ENCODE measurements around the gene BCKDHB. TPM values are rescaled to one million over a fixed set of nuclear protein-coding genes. Genes with fewer than 3 reads are reported as not detected.

Gene BCKDHB
- polyA plus RNA-seq, 1 of the 3 experiments (the other 2 are of a cell fraction) = 19.9 TPM

GRCh38 chr6:80341330-80341729, 234.9 kb downstream of the BCKDHB start:
- POLR2A ChIA-PET = no interaction called here
- Histone ChIP-seq H3K4me3 (ENCODE audit: low read depth in 2 of 2, low read length in 1 of 2) (no peak overlapping the region), H3K27ac (ENCODE audit: low read depth in 2 of 2, low read length in 1 of 2) (no peak overlapping the region), H3K4me1 (ENCODE audit: control insufficient read depth in 1 of 2, insufficient read depth in 2 of 2, low read depth in 1 of 2, low read length in 1 of 2) (no peaks in the 10 kb centered on the region; a peak in 3 of 4 replicates), H3K4me2 (no peak overlapping the region), H3K36me3 (replicated peaks in 1 of 2; ENCODE audit: control insufficient read depth in 1 of 2, insufficient read depth in 2 of 2, low read length in 1 of 2) (peaks cover 0 to 2% of the 10 kb centered on the region in 2 experiments), H3K9ac (no peak overlapping the region), H3K79me2 (ENCODE audit: insufficient read depth) (no peaks in the 10 kb centered on the region), H2AFZ (ENCODE audit: low read depth) (no peak overlapping the region), H3K9me2 (no peaks in the 10 kb centered on the region), H4K20me1 (ENCODE audit: insufficient read depth) (no peaks in the 10 kb centered on the region), H3F3A (replicated peaks; ENCODE audit: insufficient read depth) (peaks cover 3% of the 10 kb centered on the region), H3K9me3 (no peaks in the 10 kb centered on the region), H3K27me3 (ENCODE audit: insufficient read depth) (no peaks in the 10 kb centered on the region)
- CTCF ChIA-PET = no interaction called here
- no peak for DNase-seq
- TF ChIP-seq POLR2AphosphoS5 (IDR thresholded peaks at IDR 0.05; ENCODE audit: low read depth, low read length) = no peak
- WGBS (ENCODE audit: low lambda C conversion rate) = 45% methylated on average over 4 of the region's 4 CpGs

GRCh38 chr6:80343511-80343910, 237.0 kb downstream of the BCKDHB start:
- WGBS (ENCODE audit: low lambda C conversion rate) = 84% methylated on average over 2 of the region's 2 CpGs
- no peaks in the 10 kb centered on the region for H3K9me3 ChIP-seq
- H3K36me3 ChIP-seq (replicated peaks in 1 of 2; ENCODE audit: control insufficient read depth in 1 of 2, insufficient read depth in 2 of 2, low read length in 1 of 2) = peaks cover 0 to 2% of the 10 kb centered on the region in 2 experiments
- H3K27me3 ChIP-seq (ENCODE audit: insufficient read depth) = no peaks in the 10 kb centered on the region
- ChIA-PET CTCF (no interaction called here), POLR2A (no interaction called here)
- DNase-seq = no peak
- TF ChIP-seq TAF1 (IDR thresholded peaks at IDR 0.05; ENCODE audit: borderline replicate concordance, low read depth, low read length) (no peak), CTCF (IDR thresholded peaks at IDR 0.05) (no peak), EZH2phosphoT487 (IDR thresholded peaks at IDR 0.05; ENCODE audit: borderline replicate concordance, low read depth) (no peak), EP300 (IDR thresholded peaks at IDR 0.05; ENCODE audit: borderline replicate concordance in 1 of 2, low read depth in 1 of 2, low read length in 1 of 2) (no peak), MEF2A (IDR thresholded peaks at IDR 0.05; ENCODE audit: borderline replicate concordance, low read depth) (no peak), REST (IDR thresholded peaks at IDR 0.05; ENCODE audit: low read depth, low read length) (no peak), FOSL2 (IDR thresholded peaks at IDR 0.05; ENCODE audit: borderline replicate concordance, low read depth) (no peak), SMC3 (IDR thresholded peaks at IDR 0.05; ENCODE audit: low read depth, low read length) (no peak), RXRA (IDR thresholded peaks at IDR 0.05; ENCODE audit: borderline replicate concordance, low read depth) (no peak), RAD21 (IDR thresholded peaks at IDR 0.05; ENCODE audit: low read length) (no peak), PBX3 (IDR thresholded peaks at IDR 0.05) (no peak)
- H3K27ac ChIP-seq (ENCODE audit: low read depth in 2 of 2, low read length in 1 of 2) = no peak overlapping the region
- H3K4me2 ChIP-seq = no peak overlapping the region
- H3K79me2 ChIP-seq (ENCODE audit: insufficient read depth) = no peaks in the 10 kb centered on the region
- no peaks in the 10 kb centered on the region for H3K9me2 ChIP-seq
- no peaks in the 10 kb centered on the region for H4K20me1 ChIP-seq (ENCODE audit: insufficient read depth)
- H2AFZ ChIP-seq (ENCODE audit: low read depth) = no peak overlapping the region
- peaks cover 3% of the 10 kb centered on the region for H3F3A ChIP-seq (replicated peaks; ENCODE audit: insufficient read depth)
- no peak overlapping the region for H3K9ac ChIP-seq
- H3K4me1 ChIP-seq (ENCODE audit: control insufficient read depth in 1 of 2, insufficient read depth in 2 of 2, low read depth in 1 of 2, low read length in 1 of 2) = no peaks in the 10 kb centered on the region; a peak in 3 of 4 replicates
- no peak overlapping the region for H3K4me3 ChIP-seq (ENCODE audit: low read depth in 2 of 2, low read length in 1 of 2)

Data from SK-N-SH (cell line).